CD4-positive, alpha-beta memory T cell (primary cell): ENCODE results near the gene RABGAP1. TPM values are rescaled to one million over a fixed set of nuclear protein-coding genes. Genes with fewer than 3 reads are reported as not detected.
"Not testable (repeated sequence)": the region's sequence is repeated elsewhere in the genome, so short reads cannot be mapped to it uniquely, and the experiment has no call there.

ENCODE experiments used
- CTCF ChIA-PET: fragments of 350-600 bp; sonication (Branson Sonifier 250); formaldehyde crosslinking; loops from one replicate; lab custom pipeline; 2021; ENCODE audit warnings: inconsistent platforms; ENCODE audit not compliant: partially characterized antibody; lab: Charles Lee
- POLR2A ChIA-PET: fragments of 350-600 bp; sonication (Branson Sonifier 250); formaldehyde crosslinking; loops from one replicate; lab custom pipeline; 2021; ENCODE audit not compliant: partially characterized antibody; lab: Charles Lee
- DNase-seq, 5 donors: peaks; one replicate each; pipeline versions ENCODE4 v3.0.0 to v3.0.0-alpha.2; 2020 to 2022; ENCODE audit warnings: mixed read lengths in 1 of 5
- H3K27ac ChIP-seq: one replicate; pipeline ENCODE4 v1.7.0; 2013; ENCODE audit warnings: low read depth, low read length
- H3K27me3 ChIP-seq: 2 replicates; pipeline ENCODE4 v1.7.0; 2013; ENCODE audit warnings: mild to moderate bottlenecking, low read length, moderate library complexity; ENCODE audit not compliant: insufficient read depth
- H3K36me3 ChIP-seq: 2 replicates; pipeline ENCODE4 v1.7.0; 2013; ENCODE audit warnings: mild to moderate bottlenecking, low read length, moderate library complexity; ENCODE audit not compliant: insufficient read depth
- H3K4me1 ChIP-seq: 2 replicates; pipeline ENCODE4 v1.7.0; 2013; ENCODE audit warnings: mild to moderate bottlenecking, low read length, moderate library complexity; ENCODE audit not compliant: insufficient read depth
- H3K4me3 ChIP-seq, 2 donors: one replicate each; pipeline ENCODE4 v1.7.0; 2013; ENCODE audit warnings: low read length in 2 of 2, mild to moderate bottlenecking in 1 of 2
- H3K9me3 ChIP-seq, 2 donors: one replicate each; pipeline ENCODE4 v1.7.0; 2013; ENCODE audit warnings: low read length in 2 of 2, control low read depth in 1 of 2; ENCODE audit not compliant: control insufficient read depth in 1 of 2
- H3K27ac Mint-ChIP-seq, 7 donors: one replicate each; pipeline ENCODE4 v1.8.0; 2020 to 2021; ENCODE audit warnings: mixed read lengths in 7 of 7, mild to moderate bottlenecking in 6 of 7, inconsistent platforms in 3 of 7, moderate library complexity in 3 of 7
- H3K27me3 Mint-ChIP-seq, 2 donors: one replicate each; pipeline ENCODE4 v1.8.0; 2020 to 2021; ENCODE audit warnings: mixed read lengths in 2 of 2
- H3K36me3 Mint-ChIP-seq, 2 donors: one replicate each; pipeline ENCODE4 v1.8.0; 2020 to 2021; ENCODE audit warnings: mixed read lengths in 2 of 2, inconsistent platforms in 1 of 2, mild to moderate bottlenecking in 1 of 2
- H3K4me1 Mint-ChIP-seq, 4 donors: one replicate each; pipeline ENCODE4 v1.8.0; 2020 to 2021; ENCODE audit warnings: mixed read lengths in 4 of 4, mild to moderate bottlenecking in 1 of 4
- H3K4me3 Mint-ChIP-seq, 8 donors: one replicate each; pipeline ENCODE4 v1.8.0; 2020 to 2021; ENCODE audit warnings: mixed read lengths in 8 of 8, mild to moderate bottlenecking in 7 of 8, moderate library complexity in 6 of 8, inconsistent platforms in 3 of 8
- H3K9me3 Mint-ChIP-seq, 8 donors: one replicate each; pipeline ENCODE4 v1.8.0; 2020 to 2021; ENCODE audit warnings: mixed read lengths in 8 of 8, mild to moderate bottlenecking in 5 of 8, inconsistent platforms in 3 of 8, moderate library complexity in 1 of 8
- intact Hi-C: fragments of 100-400 bp; cut with micrococcal nuclease; formaldehyde crosslinking; loops from one replicate; pipeline ENCODE4 v1.15.1; 2023
- polyA plus RNA-seq, 2 donors: library from polyadenylated mRNA; unstranded; fragments of 300-500 nt; fragmentation: Illumina TruSeq; gene quantifications; one replicate each; pipeline ENCODE4 v1.2.3, GENCODE V29; 2021
- total RNA-seq, 2 experiments: library from RNA; stranded (reverse); gene quantifications; one replicate each; pipeline ENCODE4 v1.2.3, GENCODE V29; 2021

Gene RABGAP1
- total and polyA plus RNA-seq, 4 experiments from 2014 or later = 21.6 to 43.6 (median 33.7) TPM

DNA sequence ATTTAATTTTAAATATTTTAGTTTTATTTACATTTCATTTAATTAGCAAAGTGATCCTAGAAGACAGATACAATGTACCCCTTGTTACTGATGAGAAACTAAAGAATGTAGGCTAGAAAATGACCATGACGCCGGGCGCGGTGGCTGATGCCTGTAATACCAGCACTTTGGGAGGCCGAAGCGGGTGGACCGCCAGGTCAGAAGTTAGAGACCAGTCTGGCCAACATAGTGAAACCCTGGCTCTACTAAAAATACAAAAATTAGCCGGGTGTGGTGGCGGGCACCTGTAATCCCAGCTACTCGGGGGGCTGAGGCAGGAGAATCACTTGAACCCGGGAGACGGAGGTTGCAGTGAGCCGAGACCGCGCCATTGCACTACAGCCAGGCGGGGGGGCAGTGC, 34.7 kb upstream of the RABGAP1 start:
- CTCF ChIA-PET = not testable (repeated sequence)

DNA sequence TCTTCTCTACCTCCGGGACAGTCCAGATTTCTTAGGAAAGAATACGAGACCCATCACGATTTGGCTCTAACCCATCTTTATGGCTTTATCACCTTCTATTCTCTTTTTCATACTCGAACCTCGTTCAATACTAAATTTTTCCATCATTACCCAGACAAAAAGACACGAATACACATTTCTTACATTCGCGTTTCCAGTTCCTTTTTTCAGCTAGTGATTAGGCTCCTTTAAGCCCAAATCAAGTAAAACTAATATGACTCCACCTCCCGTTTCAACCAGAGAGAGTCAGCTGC, 28.2 kb upstream of the RABGAP1 start:
- H3K27me3 ChIP-seq = no peaks in the 10 kb centered on the region
- peaks cover 24% of the 10 kb centered on the region for H3K4me1 ChIP-seq
- H3K27ac ChIP-seq = peak overlapping the region; percentile 86
- peak overlapping the region; percentile 95 to 96 for H3K4me3 ChIP-seq
- peak overlapping the region; percentile 93 to 99 (median 98) for H3K4me3 Mint-ChIP-seq
- no peaks in the 10 kb centered on the region for H3K9me3 Mint-ChIP-seq
- peaks cover 23 to 36% (median 27%) of the 10 kb centered on the region in 4 donors for H3K4me1 Mint-ChIP-seq
- ChIA-PET POLR2A (interaction anchor here (0.6 to 4.4 kb wide), 14 partner anchors 9 to 765 kb away, joined by 3 to 80 read pairs (median 6); partner anchors contain the start of genes PDCL, RABGAP1, RC3H2 and ZBTB26), CTCF (interaction anchor here (0.9 to 1.8 kb wide), 7 partner anchors 8 to 817 kb away, joined by 3 to 9 read pairs (median 4); partner anchors contain the start of genes RABGAP1 and ZBTB26)
- peaks cover 14% of the 10 kb centered on the region for H3K36me3 ChIP-seq
- peaks cover 29 to 35% of the 10 kb centered on the region in 2 donors for H3K36me3 Mint-ChIP-seq
- no peaks in the 10 kb centered on the region for H3K9me3 ChIP-seq
- DNase-seq = no peak
- H3K27ac Mint-ChIP-seq = peak overlapping the region; percentile 89 to 99 (median 99)
- no peaks in the 10 kb centered on the region for H3K27me3 Mint-ChIP-seq
- intact Hi-C loops = no loop called here

More for the DNA sequence above, 34.7 kb upstream of the RABGAP1 start:
- peak overlapping the region in 1 of 7 donors; percentile 99 for H3K27ac Mint-ChIP-seq
- DNase-seq, H3K36me3 ChIP-seq, H3K27me3 Mint-ChIP-seq, H3K27ac ChIP-seq, H3K9me3 ChIP-seq, H3K4me3 Mint-ChIP-seq, H3K27me3 ChIP-seq, H3K9me3 Mint-ChIP-seq, H3K4me3 ChIP-seq: not testable (repeated sequence)
- peaks cover 15 to 30% of the 10 kb centered on the region in 2 donors for H3K36me3 Mint-ChIP-seq
- POLR2A ChIA-PET = interaction anchor here (6.7 kb wide), 1 partner anchor 35 kb away, joined by 53 read pairs; the partner anchor contains the start of gene RABGAP1
- H3K4me1 ChIP-seq = peaks cover 35% of the 10 kb centered on the region
- peaks cover 15 to 38% (median 25%) of the 10 kb centered on the region in 4 donors for H3K4me1 Mint-ChIP-seq
- intact Hi-C loops = loop anchor here (5.0 to 10.0 kb wide), 2 partner anchors 419 to 1704 kb away; partner anchors contain the start of gene RAB14

DNA sequence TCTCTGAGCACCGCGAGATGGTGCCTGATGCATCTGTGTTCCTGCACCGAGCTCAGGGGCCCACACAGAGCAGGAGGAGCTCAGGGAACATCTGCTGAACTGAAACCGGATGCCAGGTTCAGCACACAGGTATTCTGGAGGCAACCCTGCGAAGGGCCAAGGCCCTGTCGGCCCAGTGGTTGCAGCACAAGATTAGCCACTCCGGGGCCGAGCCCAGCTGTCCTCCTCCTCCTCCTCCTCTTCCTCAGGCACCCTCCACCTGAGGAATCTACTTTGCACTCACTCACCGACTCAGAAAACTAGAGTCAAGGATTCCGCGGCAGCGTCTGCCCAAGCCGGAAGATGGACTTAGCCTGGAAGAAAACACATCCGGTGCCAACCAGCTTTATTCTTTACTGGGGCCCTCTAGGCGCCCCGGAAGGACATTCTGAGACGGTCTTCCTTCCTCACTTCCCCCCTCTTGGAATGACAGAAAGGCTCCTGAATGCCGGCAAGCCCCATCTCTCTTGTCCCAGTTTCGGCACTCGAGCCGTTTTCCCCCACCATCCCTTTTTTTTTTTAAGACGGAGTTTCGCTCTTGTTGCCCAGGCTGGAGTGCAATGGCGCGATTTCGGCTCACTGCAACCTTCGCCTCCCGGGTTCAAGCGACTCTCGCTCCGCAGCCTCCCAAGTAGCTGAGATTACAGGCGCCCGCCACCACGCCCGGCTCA, 27.7 kb upstream of the RABGAP1 start, which contains the start of gene ZBTB6:
Gene ZBTB6 (minus strand): TSS at position 360 of the 710 bp plus-strand sequence. CDS start 1,251 bp downstream, outside the sequence.
- CTCF ChIA-PET = interaction anchor here (0.9 to 1.8 kb wide), 7 partner anchors 9 to 818 kb away, joined by 3 to 9 read pairs (median 4); partner anchors contain the start of genes RABGAP1 and ZBTB26
- H3K4me1 Mint-ChIP-seq = peaks cover 21 to 36% (median 26%) of the 10 kb centered on the region in 4 donors
- H3K36me3 Mint-ChIP-seq = peaks cover 29 to 36% of the 10 kb centered on the region in 2 donors
- intact Hi-C loops = loop anchor here (1.0 kb wide), 3 partner anchors 8 to 27 kb away; partner anchors contain the start of genes RC3H2 and ZBTB26
- Histone ChIP-seq H3K27ac (peak within 1 kb of the TSS; percentile 86), H3K9me3 (no peaks in the 10 kb centered on the region), H3K4me1 (peaks cover 24% of the 10 kb centered on the region), H3K36me3 (peaks cover 14% of the 10 kb centered on the region), H3K4me3 (peak within 1 kb of the TSS; percentile 95 to 96), H3K27me3 (no peaks in the 10 kb centered on the region)
- POLR2A ChIA-PET = interaction anchor here (0.6 to 4.4 kb wide), 15 partner anchors 8 to 766 kb away, joined by 3 to 80 read pairs (median 5); partner anchors contain the start of genes PDCL, RABGAP1, RC3H2 and ZBTB26
- peak within 1 kb of the TSS; percentile 93 to 99 (median 98) for H3K4me3 Mint-ChIP-seq
- H3K9me3 Mint-ChIP-seq = no peaks in the 10 kb centered on the region
- no peaks in the 10 kb centered on the region for H3K27me3 Mint-ChIP-seq
- peak; percentile 77 to 92 (median 80) for DNase-seq
- H3K27ac Mint-ChIP-seq = peak within 1 kb of the TSS; percentile 89 to 99 (median 99)

DNA sequence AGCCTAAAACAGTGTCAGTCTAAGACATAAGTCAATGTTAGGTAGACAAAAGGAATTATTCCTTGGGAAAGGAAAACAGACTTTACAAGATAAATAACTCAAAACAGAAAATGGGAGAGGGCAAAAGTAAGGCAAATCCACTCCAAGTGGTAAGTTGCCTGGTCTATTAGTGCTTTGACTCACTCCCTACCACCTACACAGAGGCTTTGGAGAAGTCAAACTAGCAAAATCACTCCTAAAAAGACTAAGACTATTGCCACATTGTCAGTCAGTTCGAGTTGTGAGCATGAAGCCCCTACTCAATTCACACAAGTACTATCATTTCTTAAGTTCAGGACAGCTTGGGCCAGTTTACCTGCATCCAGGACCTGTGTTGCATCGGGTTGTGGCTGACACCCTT, 22.5 kb upstream of the RABGAP1 start:
- no peak overlapping the region for H3K27ac Mint-ChIP-seq
- intact Hi-C loops = no loop called here
- H3K4me1 Mint-ChIP-seq = peaks cover 1 to 8% (median 2%) of the 10 kb centered on the region in 4 donors
- peaks cover 15 to 34% of the 10 kb centered on the region in 2 donors for H3K36me3 Mint-ChIP-seq
- no peaks in the 10 kb centered on the region for H3K27me3 Mint-ChIP-seq
- CTCF ChIA-PET = no interaction called here
- H3K9me3 Mint-ChIP-seq = no peaks in the 10 kb centered on the region
- H3K27ac ChIP-seq = no peak overlapping the region
- no peaks in the 10 kb centered on the region for H3K9me3 ChIP-seq
- POLR2A ChIA-PET = no interaction called here
- no peak overlapping the region for H3K4me3 Mint-ChIP-seq
- no peaks in the 10 kb centered on the region for H3K27me3 ChIP-seq
- peaks cover 4% of the 10 kb centered on the region for H3K4me1 ChIP-seq
- no peaks in the 10 kb centered on the region for H3K36me3 ChIP-seq
- no peak overlapping the region for H3K4me3 ChIP-seq
- DNase-seq = no peak

DNA sequence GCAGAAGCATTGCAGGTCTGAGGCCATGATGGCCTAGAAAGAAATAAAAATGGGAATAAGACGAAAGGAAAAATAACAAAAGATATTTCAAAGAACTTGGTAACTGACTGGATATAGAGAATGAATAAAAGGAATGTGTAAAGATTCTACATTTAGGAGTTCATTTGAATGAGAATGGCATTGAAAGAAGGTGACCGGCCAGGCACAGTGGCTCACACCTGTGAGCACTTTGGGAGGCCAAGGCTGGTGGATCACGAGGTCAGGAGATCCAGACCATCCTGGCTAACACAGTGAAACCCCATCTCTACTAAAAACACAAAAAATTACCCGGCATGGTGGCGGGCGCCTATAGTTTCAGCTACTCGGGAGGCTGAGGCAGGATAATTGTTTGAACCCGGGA, 18.1 kb upstream of the RABGAP1 start:
- Histone ChIP-seq H3K36me3 (no peaks in the 10 kb centered on the region), H3K27me3 (no peaks in the 10 kb centered on the region), H3K27ac (no peak overlapping the region), H3K4me3 (no peak overlapping the region), H3K4me1 (no peaks in the 10 kb centered on the region), H3K9me3 (no peaks in the 10 kb centered on the region)
- H3K4me1 Mint-ChIP-seq = peaks cover 0 to 7% (median 4%) of the 10 kb centered on the region in 4 donors
- ChIA-PET POLR2A (interaction anchor here (1.1 to 1.3 kb wide), 2 partner anchors 10 to 18 kb away, joined by 3 read pairs; partner anchors contain the start of genes RC3H2 and ZBTB6), CTCF (no interaction called here)
- no peaks in the 10 kb centered on the region for H3K9me3 Mint-ChIP-seq
- H3K4me3 Mint-ChIP-seq = no peak overlapping the region
- DNase-seq = no peak
- H3K27me3 Mint-ChIP-seq = no peaks in the 10 kb centered on the region
- H3K36me3 Mint-ChIP-seq = peaks cover 15 to 34% of the 10 kb centered on the region in 2 donors
- no peak overlapping the region for H3K27ac Mint-ChIP-seq
- intact Hi-C loops = no loop called here

DNA sequence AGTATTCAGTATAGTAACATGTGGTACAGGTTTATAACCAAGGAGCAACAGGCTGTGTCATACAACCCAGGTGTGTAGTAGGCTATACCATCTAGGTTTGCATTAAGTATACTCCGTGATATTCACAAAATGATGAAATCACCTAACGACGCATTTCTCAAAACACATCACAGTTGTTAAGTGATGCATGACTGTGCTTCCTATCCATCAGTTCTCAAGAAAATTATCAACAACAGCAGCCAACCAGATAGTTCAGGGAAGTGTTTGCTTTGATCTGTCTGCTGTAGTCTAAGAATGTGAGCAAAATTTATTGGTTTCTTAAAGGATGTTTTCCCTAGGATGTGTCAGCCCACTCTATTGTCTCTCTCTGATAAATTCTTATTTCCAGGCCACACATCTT, 16.9 kb upstream of the RABGAP1 start:
- no peak overlapping the region for H3K27ac ChIP-seq
- Mint-ChIP-seq H3K27me3 (no peaks in the 10 kb centered on the region), H3K27ac (no peak overlapping the region), H3K9me3 (no peaks in the 10 kb centered on the region), H3K4me1 (peaks cover 0 to 7% (median 4%) of the 10 kb centered on the region in 4 donors), H3K4me3 (no peak overlapping the region), H3K36me3 (peaks cover 12 to 26% of the 10 kb centered on the region in 2 donors)
- no peak for DNase-seq
- no peaks in the 10 kb centered on the region for H3K9me3 ChIP-seq
- intact Hi-C loops = no loop called here
- no peak overlapping the region for H3K4me3 ChIP-seq
- POLR2A ChIA-PET = interaction anchor here (0.6 to 1.7 kb wide), 3 partner anchors 9 to 778 kb away, joined by 3 to 6 read pairs (median 5); partner anchors contain the start of gene ZBTB6
- H3K36me3 ChIP-seq = no peaks in the 10 kb centered on the region
- no peaks in the 10 kb centered on the region for H3K27me3 ChIP-seq
- CTCF ChIA-PET = interaction anchor here (1.3 kb wide), 1 partner anchor 25 kb away, joined by 3 read pairs; no protein-coding TSS in a partner anchor
- H3K4me1 ChIP-seq = no peaks in the 10 kb centered on the region
